ENCODE results near the gene WDR4.
"Not testable (repeated sequence)": the region's sequence is repeated elsewhere in the genome, so short reads cannot be mapped to it uniquely, and the experiment has no call there.

Gene WDR4, protein sequence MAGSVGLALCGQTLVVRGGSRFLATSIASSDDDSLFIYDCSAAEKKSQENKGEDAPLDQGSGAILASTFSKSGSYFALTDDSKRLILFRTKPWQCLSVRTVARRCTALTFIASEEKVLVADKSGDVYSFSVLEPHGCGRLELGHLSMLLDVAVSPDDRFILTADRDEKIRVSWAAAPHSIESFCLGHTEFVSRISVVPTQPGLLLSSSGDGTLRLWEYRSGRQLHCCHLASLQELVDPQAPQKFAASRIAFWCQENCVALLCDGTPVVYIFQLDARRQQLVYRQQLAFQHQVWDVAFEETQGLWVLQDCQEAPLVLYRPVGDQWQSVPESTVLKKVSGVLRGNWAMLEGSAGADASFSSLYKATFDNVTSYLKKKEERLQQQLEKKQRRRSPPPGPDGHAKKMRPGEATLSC

DNA sequence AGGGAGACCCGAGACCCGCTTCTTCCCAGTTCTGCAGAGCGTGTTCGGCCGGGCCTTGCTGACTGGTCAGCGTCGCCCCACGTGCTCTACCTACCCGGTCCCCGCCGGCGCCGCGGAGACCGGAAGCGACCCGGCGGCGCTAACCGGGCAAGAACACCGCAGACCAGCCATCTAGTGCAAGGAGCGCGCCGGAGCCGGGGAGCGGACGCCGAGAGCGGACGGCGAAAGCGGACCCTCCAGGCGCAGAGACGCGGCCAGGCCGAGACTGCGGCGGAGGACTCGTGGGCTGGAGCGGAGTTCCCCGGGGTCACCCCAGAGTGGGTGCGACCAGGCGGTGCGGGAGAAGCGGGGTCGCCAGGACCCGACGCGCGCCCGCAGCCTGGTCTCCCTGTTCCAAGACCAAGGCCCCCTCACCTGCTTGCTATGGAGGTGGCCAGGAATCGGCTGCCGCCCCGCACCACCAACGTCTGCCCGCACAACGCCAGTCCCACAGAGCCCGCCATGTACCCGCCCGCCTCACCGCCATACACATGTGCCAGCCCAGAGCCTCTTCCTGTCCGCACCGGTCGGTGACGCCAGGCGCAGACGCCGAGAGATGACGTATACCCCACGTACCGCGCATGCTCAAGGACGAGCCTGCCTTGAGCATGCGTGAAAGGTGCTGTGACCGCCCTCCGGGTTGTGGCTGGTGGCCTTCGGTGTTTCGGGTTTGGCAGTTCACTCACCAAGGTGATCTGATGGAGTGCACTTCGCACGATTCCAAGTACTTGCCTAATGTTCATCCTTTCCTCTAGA, at the start of gene WDR4:
Gene WDR4, minus strand, starts transcription at position 547 of the 795 bp plus-strand sequence. Its CDS starts 44 bp downstream, at position 503.
- DNase-seq: peak; percentile 92

DNA sequence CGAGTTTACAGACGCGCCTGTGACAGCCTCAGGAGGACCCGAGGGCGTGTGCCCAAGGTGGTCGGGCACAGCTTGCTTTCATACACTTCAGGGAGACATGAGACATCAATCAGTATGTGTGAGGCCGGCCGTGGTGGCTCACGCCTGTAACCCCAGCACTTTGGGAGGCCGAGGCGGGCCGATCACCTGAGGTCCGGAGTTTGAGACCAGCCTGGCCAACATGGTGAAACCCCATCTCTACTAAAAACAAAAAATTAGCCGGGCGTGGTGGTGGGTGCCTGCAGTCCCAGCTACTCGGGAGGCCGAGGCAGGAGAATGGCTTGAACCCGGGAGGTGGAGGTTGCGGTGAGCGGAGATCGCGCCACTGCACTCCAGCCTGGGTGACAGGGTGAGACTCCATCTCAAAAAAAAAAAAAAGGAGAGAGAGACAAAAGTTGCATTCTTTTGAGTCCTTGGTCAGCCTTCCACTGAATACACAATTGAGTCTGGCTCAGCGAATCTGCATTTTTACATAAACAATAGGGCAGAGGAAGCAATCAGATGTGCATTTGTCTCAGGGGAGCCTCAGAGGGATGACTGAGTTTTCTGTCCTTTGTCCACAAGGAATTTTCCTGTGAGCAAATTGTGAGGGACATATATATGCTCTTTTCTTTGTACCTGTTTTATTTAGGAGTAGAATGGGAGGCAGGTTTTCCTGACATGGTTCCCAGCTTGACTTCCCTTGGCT, 48.3 kb upstream of the WDR4 start:
- not testable (repeated sequence) for DNase-seq

DNA sequence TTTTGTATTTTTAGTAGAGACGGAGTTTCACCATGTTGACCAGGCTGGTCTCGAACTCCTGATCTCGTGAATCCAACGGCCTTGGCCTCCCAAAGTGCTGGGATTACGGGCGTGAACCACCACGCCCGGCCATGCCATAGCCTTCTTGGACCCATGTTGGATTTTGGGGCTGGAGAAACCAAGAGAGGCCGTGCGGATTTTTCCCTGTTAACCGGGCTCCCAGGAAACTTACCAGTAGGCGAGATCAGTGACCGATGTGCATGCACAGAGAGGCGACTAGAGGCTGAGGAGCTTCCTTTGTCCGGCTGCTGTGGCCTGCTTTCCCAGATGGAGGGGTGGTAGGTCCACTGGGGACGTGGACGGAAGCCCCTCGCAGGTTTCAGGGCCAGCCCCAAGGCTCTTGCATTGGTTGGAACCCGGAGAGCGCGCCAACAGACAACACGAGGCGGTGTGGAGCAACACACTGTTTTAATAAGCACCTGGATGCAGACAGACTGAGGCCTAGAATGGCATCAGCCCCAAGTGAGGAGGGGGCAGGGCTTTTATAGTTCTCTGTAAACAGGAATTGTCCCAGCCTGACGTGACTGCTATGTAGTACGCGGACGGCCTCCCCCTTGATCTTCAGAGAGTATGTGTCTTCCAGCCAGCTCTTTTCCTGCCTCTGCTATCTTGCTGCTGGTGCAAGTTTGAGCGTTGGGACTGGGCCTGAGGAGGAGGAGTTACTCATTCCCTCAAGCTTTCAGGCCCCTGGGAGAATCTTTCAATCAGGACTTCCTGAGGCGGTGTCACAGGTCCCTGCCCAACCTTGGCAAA, 46.0 kb upstream of the WDR4 start, which contains the start of gene ERVH48-1:
Gene ERVH48-1, minus strand, starts transcription at position 517 of the 813 bp plus-strand sequence. CDS start 6,624 bp downstream, outside the sequence.
- DNase-seq: no peak

DNA sequence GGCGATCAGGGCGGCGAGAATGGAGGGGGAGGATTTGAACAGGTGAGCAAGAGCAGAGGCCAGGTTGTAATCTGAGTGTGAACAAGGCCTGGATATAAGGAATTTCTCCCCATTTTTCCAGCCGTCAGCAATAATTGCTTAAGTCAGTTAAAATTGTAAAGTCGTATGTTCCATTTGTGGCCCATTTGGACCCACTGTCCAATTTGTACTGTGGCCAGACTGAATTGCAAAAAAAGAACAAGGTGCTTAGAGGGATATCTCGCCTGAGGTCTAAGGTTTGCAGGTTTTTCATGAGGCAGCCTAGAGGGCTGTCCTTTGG, 45.1 kb upstream of the WDR4 start:
- no peak for DNase-seq

DNA sequence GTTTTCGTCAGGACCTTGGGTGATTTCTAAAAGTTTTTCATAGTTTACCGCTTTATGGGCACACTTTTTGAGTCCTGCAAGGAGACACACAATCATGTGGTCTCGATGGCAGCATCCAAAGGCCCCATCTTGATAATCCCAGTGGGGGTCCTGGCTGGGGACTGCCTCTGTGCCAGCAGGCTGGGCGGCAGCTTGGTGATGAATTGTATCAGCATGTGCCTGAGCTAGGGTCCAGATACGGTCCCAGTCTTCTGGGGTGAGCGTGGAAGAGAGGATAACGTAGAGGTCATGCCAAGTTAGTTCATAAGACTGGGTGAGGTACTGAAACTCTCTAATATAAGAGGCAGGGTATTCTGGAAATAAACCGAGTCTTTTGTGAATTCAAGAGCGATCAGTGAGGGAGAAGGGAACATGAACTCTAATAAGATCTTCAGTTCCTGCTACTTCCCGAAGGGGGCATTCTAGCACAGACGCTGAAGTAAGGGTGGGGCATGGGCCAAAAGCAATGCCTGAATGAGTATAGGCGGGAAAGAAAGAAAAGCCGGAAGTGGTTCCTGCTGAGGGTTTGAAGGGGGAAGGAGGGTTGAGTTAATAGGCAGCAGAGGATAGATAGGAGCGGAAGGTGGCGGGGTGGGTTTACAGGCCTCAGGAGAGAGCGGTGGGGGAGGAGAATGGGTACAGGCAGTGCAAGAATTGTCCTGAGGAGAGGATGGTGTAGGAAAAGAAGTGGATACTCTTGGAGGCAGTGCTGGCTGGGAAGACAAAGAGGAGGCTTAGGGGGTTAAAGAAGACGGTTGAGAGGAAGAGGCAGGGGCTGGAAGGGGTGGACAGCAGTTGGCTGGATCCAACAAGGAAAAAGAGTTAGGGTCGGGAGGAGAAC, 44.5 kb upstream of the WDR4 start:
- peak; percentile 93 for DNase-seq

DNA sequence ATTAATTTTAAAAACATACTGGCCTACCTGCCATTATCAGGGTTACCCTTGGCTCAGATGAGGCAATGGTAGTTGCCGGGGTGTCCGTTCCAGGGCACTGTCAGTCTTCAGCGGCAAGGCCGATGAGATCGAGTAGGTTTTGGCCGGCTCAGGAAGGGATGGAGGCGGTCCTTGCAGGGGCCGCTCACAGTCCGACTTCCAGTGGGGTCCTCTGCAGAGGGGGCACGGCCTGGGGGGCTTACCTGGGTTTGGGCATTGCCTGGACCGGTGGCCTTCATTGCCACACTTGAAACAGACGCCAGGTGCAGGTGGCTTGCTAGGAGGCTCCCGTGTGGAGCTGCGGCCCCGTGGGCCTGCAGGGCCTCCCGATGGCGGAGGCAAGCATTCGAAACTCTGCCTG, 43.6 kb upstream of the WDR4 start:
- no peak for DNase-seq

DNA sequence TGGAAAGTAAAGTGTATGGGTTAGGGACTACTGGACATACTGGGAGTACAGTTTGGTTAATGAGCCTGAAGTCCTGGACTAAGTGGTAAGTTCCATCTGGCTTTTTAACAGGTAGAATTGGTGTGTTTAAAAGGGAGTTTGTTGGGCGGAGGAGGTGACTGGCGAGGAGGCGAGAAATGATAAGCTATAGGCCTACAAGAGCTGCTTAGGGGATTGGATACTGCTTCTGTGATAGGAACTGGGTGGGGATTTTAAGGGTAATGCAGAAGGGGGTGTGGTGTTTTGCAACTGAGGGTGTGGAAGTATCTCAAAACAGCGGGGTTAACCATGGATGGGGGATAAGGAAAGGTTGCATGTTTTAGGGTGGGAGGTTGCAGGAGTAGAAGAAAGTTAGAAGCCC, 42.6 kb upstream of the WDR4 start:
- DNase-seq: no peak

DNA sequence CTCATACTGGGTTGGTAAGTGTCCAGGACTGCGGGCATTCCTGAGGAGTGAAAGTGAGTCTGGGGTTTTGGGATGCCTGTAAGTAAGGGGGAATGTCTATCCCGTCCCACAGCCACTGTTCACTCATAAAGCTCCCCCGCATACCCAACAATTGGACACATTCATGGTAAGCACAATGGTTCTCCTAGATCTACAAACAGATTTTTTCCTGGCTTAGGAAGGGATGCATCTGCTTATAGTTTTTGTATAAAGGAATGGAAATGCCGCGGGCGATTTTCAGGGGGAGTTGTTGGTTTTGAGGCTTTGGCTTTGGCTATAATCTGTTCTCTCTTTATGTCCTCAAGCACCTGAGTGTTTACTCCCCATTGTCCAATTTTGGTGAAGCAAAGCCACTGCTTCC, 39.0 kb upstream of the WDR4 start:
- DNase-seq: no peak

DNA sequence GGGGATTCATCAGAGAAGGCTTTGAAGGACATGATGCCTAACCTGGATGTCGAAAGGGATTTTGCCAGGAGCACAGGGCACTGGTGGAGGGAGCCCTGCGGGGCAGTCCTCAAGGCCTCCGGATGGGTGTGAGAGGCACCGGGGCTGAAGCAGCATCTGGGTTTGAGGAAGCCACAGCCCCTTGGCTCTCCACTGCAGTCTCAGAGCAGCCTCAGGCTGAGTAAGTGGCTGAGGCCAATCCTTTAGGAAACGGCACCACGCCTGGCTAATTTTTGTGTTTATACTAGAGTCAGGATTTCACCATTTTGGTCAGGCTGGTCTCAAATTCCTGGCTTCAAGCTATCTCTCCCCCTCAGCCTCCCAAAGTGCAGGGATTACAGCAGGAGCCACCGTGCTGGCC, 34.1 kb upstream of the WDR4 start:
- no peak for DNase-seq

DNA sequence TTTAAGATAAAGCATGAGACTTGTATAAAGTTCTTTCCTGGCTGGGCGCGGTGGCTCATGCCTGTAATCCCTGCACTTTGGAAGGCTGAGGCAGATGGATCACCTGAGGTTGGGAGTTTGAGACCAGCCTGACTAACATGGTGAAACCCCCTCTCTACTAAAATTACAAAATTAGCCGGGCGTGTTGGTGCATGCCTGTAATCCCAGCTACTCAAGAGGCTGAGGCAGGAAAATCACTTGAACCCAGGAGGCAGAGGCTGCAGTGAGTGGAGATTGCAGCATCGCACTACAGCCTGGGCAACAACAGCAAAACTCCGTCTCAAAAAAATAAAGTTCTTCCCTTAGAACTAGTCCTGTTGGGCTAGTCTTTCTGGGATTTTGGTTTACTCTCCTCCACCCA, 32.6 kb upstream of the WDR4 start:
- not testable (repeated sequence) for DNase-seq

DNA sequence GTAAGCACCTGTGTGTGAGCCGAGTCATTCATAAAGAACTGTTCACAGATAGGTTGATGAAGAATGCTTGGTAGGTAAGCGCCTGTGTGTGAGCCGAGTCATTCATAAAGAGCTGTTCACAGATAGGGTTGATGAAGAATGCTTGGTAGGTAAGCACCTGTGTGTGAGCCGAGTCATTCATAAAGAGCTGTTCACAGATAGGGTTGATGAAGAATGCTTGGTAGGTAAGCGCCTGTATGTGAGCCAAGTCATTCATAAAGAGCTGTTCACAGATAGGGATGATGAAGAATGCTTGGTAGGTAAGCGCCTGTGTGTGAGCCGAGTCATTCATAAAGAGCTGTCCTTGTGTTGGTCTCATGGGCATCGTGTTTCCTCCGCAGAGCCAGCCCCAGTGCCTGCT, 29.1 kb upstream of the WDR4 start:
- not testable (repeated sequence) for DNase-seq

DNA sequence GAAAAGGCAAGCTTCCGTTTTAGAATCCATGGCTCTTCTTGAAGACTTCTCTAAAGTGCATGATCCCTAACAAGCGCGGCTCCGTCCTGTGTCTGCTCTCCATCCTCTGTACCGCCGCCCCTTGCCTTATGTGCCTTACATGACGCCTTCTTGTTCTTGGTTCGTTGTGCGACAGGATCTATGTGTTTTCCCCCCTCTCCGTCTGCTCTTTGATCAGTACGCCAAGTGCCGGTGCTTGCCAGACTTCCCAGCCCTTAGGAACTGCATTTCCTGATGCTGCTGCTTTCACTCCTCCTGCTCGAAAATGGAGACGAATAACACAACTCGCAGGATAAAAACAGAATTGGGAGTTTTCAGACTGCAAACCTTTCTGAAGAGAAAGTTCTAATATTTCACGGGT, 26.9 kb upstream of the WDR4 start:
- DNase-seq: no peak

DNA sequence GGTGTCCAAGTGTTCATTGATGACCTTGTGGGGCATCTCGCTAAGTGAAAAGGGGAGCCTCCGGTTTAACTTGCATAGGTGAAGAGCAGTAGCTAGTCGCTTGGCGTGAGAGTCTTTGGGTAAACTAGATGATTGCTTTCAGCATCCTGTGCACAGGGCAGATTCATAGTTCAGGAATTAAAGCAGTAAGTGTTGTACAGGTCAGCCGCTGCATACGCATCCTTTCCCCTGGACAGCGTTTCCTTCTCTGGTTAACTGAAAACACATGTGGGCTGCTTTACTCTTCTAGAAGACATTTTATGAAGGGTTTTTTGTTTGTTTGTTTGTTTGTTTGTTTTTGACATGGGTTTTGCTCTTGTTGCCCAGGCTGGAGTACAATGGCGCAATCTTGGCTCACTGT, 25.9 kb upstream of the WDR4 start:
- DNase-seq: no peak

DNA sequence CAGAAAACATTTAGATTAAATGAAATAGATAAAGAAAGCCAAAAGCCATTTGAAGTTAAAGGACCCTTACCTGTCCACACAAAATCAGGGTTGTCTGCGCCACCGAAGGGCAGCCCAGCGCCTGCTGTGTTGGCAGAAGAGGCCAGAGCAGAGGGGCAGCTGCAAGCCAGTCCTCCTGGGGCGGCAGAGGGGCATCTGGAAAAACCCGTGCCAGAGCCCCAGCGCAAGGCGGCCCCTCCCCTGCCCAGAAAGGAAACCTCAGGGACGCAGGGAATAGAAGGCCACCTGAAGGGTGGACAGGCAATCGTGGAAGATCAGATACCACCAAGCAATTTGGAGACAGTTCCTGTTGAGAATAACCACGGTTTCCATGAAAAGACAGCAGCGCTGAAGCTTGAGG, 24.5 kb upstream of the WDR4 start:
- no peak for DNase-seq

DNA sequence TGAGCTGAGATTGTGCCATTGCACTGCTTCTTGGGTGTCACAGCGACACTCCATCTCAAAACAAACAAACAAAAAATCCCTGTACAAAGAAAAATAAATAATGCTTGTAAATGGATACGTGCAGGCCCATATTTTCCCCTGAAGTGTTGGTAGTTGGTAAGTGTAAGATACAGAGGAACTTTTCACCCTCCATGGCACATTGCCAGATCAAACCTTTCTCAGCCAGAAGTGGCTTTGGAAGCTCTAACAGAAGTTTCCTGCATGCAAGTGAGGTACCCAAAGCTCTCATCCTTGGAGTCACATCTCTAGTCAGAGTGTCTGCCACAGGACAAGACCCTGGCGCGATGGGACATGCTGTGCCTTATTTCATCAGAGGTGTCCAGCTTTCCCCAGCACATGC, 21.1 kb upstream of the WDR4 start:
- DNase-seq: no peak

DNA sequence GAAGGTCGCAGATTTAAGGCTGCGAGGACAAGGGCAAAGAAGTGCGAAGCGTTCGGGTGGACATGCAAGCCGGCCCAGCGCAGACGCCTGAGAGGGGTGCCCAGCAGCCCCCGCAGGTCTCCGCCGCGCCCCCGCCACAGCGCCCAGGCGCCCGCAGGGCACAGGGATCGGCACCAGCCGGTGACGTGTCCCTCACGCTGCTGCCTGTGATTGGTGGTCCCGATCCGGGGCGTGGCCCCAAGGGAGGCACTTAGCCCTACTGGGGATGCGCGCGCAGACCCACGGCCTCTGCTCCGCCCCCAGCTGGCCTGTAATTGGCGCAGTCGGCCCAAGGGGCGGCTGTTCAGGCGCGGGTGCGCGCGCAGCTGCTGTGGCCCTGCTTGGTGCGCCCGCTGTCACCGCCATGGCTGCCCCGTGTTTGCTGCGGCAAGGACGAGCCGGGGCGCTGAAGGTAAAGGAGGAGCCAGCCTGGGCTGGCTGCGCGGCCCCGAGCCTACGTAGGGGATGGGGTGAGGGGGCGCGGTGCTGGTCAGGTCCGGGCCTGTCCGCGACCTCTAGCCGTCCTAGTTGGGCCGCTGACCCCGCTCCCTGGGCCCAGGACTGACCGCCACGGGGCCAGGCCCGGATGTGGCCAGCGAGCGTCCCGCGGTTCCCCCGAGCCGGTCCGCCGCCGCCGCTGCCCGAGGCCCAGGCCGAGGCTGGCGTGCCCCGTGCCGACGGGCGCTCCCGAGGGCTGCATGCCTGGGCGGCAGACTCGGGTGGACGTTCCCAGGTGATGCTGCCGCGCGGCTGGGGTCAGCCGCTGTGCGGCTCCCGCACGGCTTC, 13.8 kb upstream of the WDR4 start, which contains the start of gene NDUFV3:
Gene NDUFV3, plus strand, starts transcription at position 379 of the 825 bp plus-strand sequence. Its CDS starts 25 bp downstream, at position 404.
- peak; percentile 98 for DNase-seq

DNA sequence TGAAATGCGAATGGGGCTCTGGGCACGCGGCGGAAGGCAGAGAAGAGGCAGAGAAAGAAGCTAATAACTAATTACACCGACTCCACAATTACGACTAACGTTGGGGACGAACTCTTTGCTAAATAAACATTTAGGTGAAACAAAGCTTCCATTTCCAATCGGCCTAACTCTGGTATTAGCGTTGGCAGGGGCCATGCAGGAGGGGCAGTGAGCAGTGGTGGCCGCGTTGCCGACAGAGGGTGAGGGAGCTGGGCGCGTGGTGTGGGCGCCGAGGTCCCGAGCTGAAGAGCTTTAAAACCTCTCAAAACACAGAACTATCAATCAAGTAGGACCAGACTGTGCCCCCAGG, 13.2 kb upstream of the WDR4 start:
- no peak for DNase-seq

DNA sequence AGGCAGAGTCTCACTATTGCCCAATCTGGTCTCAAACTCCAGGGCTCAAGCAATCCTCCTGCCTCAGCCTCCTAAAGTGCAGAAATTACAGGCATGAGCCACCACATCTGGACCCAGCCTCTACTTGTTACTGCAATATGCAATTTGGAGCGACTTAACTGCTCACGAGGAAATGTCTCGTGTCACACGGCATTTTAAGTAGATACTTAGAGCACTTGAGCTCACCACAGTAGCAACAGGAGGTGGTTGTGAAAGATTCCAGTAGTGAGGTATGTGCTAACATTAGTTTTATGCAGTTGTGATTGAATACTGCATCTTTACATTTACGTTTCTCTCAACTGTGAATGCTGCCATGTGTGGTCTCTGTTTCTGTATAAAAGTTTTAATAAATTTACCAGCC, 8.0 kb upstream of the WDR4 start:
- DNase-seq: no peak

DNA sequence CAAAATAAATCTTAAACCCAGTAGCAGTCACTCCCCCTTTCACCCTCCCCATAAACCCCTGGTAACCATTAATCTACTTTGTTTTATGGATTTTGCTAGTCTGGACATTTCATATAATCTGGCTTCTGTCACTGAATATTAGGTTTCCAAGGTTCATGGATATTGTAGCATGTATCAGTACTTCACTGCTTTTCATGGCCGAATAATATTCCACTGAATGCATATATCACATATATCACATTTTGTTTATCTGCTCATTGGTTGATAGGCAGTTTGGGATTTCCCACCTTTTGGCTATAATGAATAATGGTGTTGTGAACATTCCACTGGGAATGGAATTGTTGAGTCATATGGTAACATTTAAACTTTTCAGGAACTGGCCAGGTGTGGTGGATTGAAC, 4.6 kb upstream of the WDR4 start:
- DNase-seq: no peak

DNA sequence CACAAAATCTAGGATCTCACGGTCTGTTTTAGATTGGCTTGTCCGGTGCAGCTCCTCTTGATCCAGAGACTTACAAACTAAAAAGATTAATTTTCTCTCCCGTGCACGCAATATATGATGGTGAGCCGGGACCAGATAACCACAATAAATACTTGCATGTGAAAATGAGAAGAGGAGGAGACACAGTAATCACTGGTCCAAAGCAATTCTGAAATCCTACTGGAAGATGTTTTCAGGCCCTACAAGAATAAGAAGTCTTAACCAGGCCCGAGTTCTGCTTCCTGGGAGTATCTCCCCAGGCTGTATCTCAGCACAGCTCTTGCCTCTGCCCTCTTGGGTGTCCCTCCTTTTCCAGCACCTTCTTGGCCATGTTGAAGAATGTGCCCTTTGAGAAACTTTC, 1.0 kb upstream of the WDR4 start:
- no peak for DNase-seq

DNA sequence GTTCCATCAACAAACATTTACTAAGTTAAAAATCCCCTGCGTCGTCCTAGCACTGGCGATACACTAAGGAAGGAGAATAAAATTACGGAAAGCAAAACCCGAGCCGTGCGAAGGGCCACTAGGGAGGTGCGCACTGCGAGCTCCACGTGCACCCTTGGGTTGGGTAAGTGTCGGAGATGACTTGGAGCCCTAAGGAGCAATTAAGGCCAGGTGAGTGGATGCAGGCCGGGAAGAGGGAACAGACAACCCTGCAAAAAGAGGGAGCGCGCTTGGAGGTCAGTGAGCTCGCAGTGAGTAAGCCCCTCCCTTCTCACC, 704 bp downstream of the WDR4 start:
- no peak for DNase-seq
